ENCODE data around the gene IRS1.

IRS1 gene

DNA sequence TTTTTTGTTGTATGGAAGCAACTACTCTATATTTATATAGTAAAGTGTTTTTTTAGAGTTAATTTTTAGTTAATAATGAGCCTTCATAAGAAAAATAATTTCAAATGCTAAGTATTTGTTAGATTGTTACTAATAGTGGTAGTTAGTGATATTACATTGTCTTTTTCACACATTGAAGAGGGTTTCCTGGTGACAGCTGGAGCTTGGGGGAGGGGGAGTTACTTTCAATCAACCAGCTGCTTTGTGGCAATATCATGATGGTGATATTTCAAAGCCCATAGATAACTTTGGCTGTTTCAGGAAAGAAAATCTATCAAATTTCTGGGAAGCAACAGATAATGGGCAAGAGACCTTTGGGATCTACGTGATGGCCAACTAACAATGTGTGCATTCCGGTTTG, 40.3 kb upstream of the IRS1 start:
- CTCF ChIA-PET, result interaction anchor here (0.7 to 1.4 kb wide), 7 partner anchors 10 to 399 kb away, joined by 3 to 4 read pairs (median 3); no protein-coding TSS in a partner anchor
- POLR2A ChIA-PET, result no interaction called here

GRCh38 chr2:226839161-226839560, 39.5 kb upstream of the IRS1 start:
- ChIA-PET POLR2A (no interaction called here), CTCF (interaction anchor here (1.0 to 1.6 kb wide), 6 partner anchors 8 to 400 kb away, joined by 3 to 5 read pairs (median 4); no protein-coding TSS in a partner anchor)
- TF ChIP-seq CTCF (IDR thresholded peaks at IDR 0.05; ENCODE audit: control extremely low read depth, extremely low read depth, low read depth, missing control alignments), result no peak
- no peak for DNase-seq (ENCODE audit: extremely low spot score)

More for the DNA sequence above, 40.3 kb upstream of the IRS1 start:
- TF ChIP-seq CTCF (IDR thresholded peaks at IDR 0.05; ENCODE audit: control extremely low read depth, extremely low read depth, low read depth, missing control alignments), result no peak
- DNase-seq (ENCODE audit: extremely low spot score), result no peak

GRCh38 chr2:226838722-226839121, 39.1 kb upstream of the IRS1 start:
- peak; percentile 24 for DNase-seq (ENCODE audit: extremely low spot score)
- POLR2A ChIA-PET, result no interaction called here
- CTCF ChIA-PET, result interaction anchor here (1.0 to 1.6 kb wide), 5 partner anchors 9 to 400 kb away, joined by 3 to 5 read pairs (median 3); no protein-coding TSS in a partner anchor
- no peak for TF ChIP-seq CTCF (IDR thresholded peaks at IDR 0.05; ENCODE audit: control extremely low read depth, extremely low read depth, low read depth, missing control alignments)

DNA sequence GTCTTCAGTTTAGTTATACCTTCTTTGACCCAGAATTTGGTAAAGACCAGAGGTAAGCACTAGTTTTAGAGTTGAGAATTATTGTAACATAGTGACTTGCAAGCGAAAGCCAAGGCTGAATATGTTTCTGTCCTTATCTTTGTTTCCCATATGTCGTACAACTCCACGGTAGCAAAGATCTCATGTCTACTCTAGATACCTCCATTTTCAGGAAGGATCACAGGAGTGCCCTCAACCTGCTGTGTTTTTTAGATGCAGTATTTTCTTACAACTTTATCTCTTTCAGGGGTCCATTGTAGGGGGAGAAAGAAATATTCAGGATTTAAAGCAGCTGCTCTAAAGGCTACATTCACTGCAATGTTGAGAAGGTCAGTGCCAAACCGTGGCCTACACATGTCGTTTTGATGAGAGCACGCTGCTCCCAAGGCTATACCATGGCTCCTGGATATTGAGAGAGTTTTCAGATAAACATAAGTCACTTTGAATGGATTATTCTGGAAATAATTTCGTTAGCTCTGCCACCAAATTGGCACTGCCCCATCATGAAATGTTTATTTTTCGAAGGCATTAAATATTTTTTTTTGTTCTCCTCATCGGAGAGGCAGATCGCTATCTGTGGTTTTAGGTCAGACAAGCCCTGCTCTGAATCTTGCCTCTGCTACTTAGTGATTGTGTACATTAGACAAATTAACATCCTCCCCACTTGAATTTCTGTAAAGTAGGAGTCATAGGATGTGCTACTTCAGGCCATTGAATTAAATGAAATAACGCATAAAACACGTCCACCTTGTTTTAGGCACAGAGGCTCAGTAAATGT, 38.4 kb upstream of the IRS1 start:
- CTCF ChIA-PET, result interaction anchor here (1.5 to 1.6 kb wide), 2 partner anchors 9 to 400 kb away, joined by 3 to 5 read pairs; no protein-coding TSS in a partner anchor

GRCh38 chr2:226837334-226837733, 37.7 kb upstream of the IRS1 start:
- no peak for TF ChIP-seq CTCF (IDR thresholded peaks at IDR 0.05; ENCODE audit: control extremely low read depth, extremely low read depth, low read depth, missing control alignments)
- ChIA-PET CTCF (interaction anchor here (1.5 kb wide), 1 partner anchor 401 kb away, joined by 3 read pairs; no protein-coding TSS in a partner anchor), POLR2A (no interaction called here)
- no peak for DNase-seq (ENCODE audit: extremely low spot score)

More for the DNA sequence above, 38.4 kb upstream of the IRS1 start:
- TF ChIP-seq CTCF (IDR thresholded peaks at IDR 0.05; ENCODE audit: control extremely low read depth, extremely low read depth, low read depth, missing control alignments), result no peak
- POLR2A ChIA-PET, result no interaction called here
- no peak for DNase-seq (ENCODE audit: extremely low spot score)

DNA sequence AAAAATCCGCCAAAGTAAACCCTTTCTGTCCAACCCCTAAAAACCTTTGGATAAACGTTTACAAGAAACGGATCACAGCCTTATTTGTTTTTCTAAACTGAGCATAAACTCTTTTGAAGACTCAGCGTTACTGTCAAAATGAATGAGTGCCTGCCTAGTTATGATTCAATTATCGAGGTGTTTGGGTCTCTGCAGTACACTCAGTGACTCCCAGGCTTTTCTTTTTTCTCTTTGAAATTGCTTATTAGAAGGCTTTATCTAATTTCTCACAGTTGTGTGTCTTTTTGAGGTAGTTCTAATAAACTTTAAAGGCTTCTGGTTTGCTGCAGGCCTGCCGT, 36.9 kb upstream of the IRS1 start:
- ChIA-PET CTCF (interaction anchor here (1.0 kb wide), 1 partner anchor 36 kb away, joined by 3 read pairs; no protein-coding TSS in a partner anchor), POLR2A (interaction anchor here (0.6 kb wide), 1 partner anchor 11 kb away, joined by 3 read pairs; no protein-coding TSS in a partner anchor)
- no peak for TF ChIP-seq CTCF (IDR thresholded peaks at IDR 0.05; ENCODE audit: control extremely low read depth, extremely low read depth, low read depth, missing control alignments)
- DNase-seq (ENCODE audit: extremely low spot score), result no peak

All from GM10248 (cell line).